ENCODE data around the gene PPP6R2. TPM values are rescaled to one million over a fixed set of nuclear protein-coding genes. Genes with fewer than 3 reads are reported as not detected.
"Not testable (repeated sequence)": the region's sequence is repeated elsewhere in the genome, so short reads cannot be mapped to it uniquely, and the experiment has no call there.

Gene PPP6R2
- total RNA-seq, 5 donors from 2014 or later (not counting 1 experiment from before 2014, with no cell fraction given), result 71.2 to 105 (median 96.8) TPM

DNA sequence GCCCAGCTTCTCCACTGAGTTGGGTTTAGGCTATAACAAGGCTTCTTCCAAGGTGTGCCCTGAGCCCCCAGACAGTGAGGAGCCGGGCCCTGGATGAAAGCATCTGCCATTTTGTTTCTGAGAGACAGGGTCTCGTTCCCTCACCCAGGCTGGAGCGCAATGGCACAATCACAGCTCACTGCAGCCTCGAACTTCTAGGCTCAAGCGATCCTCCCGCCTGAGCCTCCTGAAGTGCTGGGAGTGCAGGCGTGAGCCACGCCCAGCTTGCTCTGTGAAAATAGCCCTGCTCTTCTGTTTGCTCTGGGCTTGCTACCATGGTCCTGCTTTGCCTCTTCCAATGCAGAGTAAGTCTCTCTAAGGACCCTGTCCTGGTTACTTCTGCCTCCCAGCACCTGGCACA is 23.0 kb upstream of the PPP6R2 start:
- Histone ChIP-seq H3K36me3 (ENCODE audit: control insufficient read depth in 2 of 2, extremely low read depth in 1 of 2, insufficient read depth in 1 of 2, low read length in 1 of 2) (no peaks in the 10 kb centered on the region), H3K9me3 (no peaks in the 10 kb centered on the region), H3K27me3 (replicated peaks in 1 of 2; ENCODE audit: control insufficient read depth in 2 of 2, extremely low read depth in 1 of 2, insufficient read depth in 2 of 2, low read length in 1 of 2) (peaks cover 0 to 8% of the 10 kb centered on the region in 2 experiments), H3K4me1 (ENCODE audit: control insufficient read depth in 1 of 2, extremely low read depth in 1 of 2, insufficient read depth in 2 of 2, low read length in 2 of 2) (peaks cover 0 to 8% of the 10 kb centered on the region in 2 experiments), H3K4me3 (ENCODE audit: control insufficient read depth in 1 of 2, extremely low read depth in 1 of 2, low read length in 1 of 2) (no peak overlapping the region), H3K27ac (ENCODE audit: low read length) (no peak overlapping the region)
- Mint-ChIP-seq H3K4me3 (no peak overlapping the region), H3K27me3 (peaks cover 0 to 2% of the 10 kb centered on the region in 2 donors), H3K9me3 (no peaks in the 10 kb centered on the region), H3K27ac (no peak overlapping the region), H3K36me3 (no peaks in the 10 kb centered on the region), H3K4me1 (peaks cover 4 to 5% (median 5%) of the 10 kb centered on the region in 3 donors)
- CTCF ChIA-PET, result no interaction called here
- 75% methylated on average over 8 of the region's 8 CpGs for WGBS (ENCODE audit: insufficient coverage)
- POLR2A ChIA-PET, result no interaction called here
- ATAC-seq (replicated peaks in 1 of 4), result no peak
- DNase-seq, result no peak

GRCh38 chr22:50320671-50321325 is 22.3 kb upstream of the PPP6R2 start:
- Mint-ChIP-seq H3K36me3 (no peaks in the 10 kb centered on the region), H3K27ac (no peak overlapping the region), H3K9me3 (no peaks in the 10 kb centered on the region), H3K27me3 (peaks cover 0 to 2% of the 10 kb centered on the region in 2 donors), H3K4me3 (no peak overlapping the region), H3K4me1 (peaks cover 1 to 4% (median 3%) of the 10 kb centered on the region in 3 donors)
- ChIA-PET CTCF (interaction anchor here in 1 of 2 donors (0.8 kb wide), 1 partner anchor 69 kb away, joined by 3 read pairs; no protein-coding TSS in a partner anchor), POLR2A (no interaction called here)
- WGBS (ENCODE audit: insufficient coverage), result 79% methylated on average over 5 of the region's 10 CpGs
- H3K4me1 ChIP-seq (ENCODE audit: control insufficient read depth in 1 of 2, extremely low read depth in 1 of 2, insufficient read depth in 2 of 2, low read length in 2 of 2), result peaks cover 0 to 2% of the 10 kb centered on the region in 2 experiments
- DNase-seq (no peak), ATAC-seq (replicated peaks in 1 of 4) (no peak)
- no peaks in the 10 kb centered on the region for H3K36me3 ChIP-seq (ENCODE audit: control insufficient read depth in 2 of 2, extremely low read depth in 1 of 2, insufficient read depth in 1 of 2, low read length in 1 of 2)
- H3K27me3 ChIP-seq (replicated peaks in 1 of 2; ENCODE audit: control insufficient read depth in 2 of 2, extremely low read depth in 1 of 2, insufficient read depth in 2 of 2, low read length in 1 of 2), result peaks cover 0 to 13% of the 10 kb centered on the region in 2 experiments
- H3K27ac ChIP-seq (ENCODE audit: low read length), result no peak overlapping the region
- no peak overlapping the region for H3K4me3 ChIP-seq (ENCODE audit: control insufficient read depth in 1 of 2, extremely low read depth in 1 of 2, low read length in 1 of 2)
- H3K9me3 ChIP-seq, result no peaks in the 10 kb centered on the region

DNA sequence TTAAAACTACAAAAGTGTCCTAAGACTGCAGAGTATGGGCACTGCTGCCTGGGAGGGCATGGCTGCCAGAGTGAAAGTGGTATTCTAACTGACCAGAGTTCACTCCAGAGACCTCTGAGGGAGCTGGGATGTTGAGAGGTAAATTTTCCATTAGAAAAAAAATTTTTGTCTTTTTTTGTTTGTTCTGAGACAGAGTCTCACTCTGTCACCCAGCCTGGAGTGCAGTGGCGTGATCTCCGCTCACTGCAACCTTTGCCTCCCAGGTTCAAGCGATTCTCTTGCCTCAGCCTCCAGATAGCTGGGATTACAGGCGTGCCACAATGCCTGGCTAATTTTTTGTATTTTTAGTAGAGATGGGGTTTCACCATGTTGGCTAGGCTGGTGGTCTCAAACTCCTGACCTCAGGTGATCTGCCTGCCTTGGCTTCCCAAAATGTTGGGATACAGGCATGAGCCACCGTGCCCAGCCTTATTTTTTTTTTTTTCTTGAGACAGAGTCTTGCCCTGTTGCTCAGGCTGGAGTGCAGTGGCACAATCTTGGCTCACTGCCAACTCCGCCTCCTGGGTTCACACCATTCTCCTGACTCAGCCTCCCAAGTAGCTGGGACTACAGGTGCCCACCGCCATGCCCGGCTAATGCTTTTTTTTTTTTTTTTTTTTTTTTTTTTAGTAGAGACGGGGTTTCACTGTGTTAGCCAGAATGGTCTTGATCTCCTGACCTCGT is 20.6 kb upstream of the PPP6R2 start:
- DNase-seq; ATAC-seq (replicated peaks in 1 of 4); H3K9me3 Mint-ChIP-seq; H3K27ac Mint-ChIP-seq; H3K27ac ChIP-seq (ENCODE audit: low read length); POLR2A ChIA-PET; H3K4me3 ChIP-seq (ENCODE audit: control insufficient read depth in 1 of 2, extremely low read depth in 1 of 2, low read length in 1 of 2); H3K36me3 ChIP-seq (ENCODE audit: control insufficient read depth in 2 of 2, extremely low read depth in 1 of 2, insufficient read depth in 1 of 2, low read length in 1 of 2); H3K36me3 Mint-ChIP-seq; CTCF ChIA-PET; H3K9me3 ChIP-seq; H3K27me3 Mint-ChIP-seq; H3K4me3 Mint-ChIP-seq: not testable (repeated sequence)
- peaks cover 7 to 11% (median 11%) of the 10 kb centered on the region in 3 donors for H3K4me1 Mint-ChIP-seq
- 94% methylated on average over 5 of the region's 10 CpGs for WGBS (ENCODE audit: insufficient coverage)
- H3K27me3 ChIP-seq (replicated peaks in 1 of 2; ENCODE audit: control insufficient read depth in 2 of 2, extremely low read depth in 1 of 2, insufficient read depth in 2 of 2, low read length in 1 of 2), result peaks cover 0 to 23% of the 10 kb centered on the region in 2 experiments
- H3K4me1 ChIP-seq (ENCODE audit: control insufficient read depth in 1 of 2, extremely low read depth in 1 of 2, insufficient read depth in 2 of 2, low read length in 2 of 2), result peaks cover 0 to 12% of the 10 kb centered on the region in 2 experiments

- peaks cover 0 to 16% of the 10 kb centered on the region in 2 experiments for H3K4me1 ChIP-seq (ENCODE audit: control insufficient read depth in 1 of 2, extremely low read depth in 1 of 2, insufficient read depth in 2 of 2, low read length in 2 of 2)
- peaks cover 9 to 14% (median 13%) of the 10 kb centered on the region in 3 donors for H3K4me1 Mint-ChIP-seq
- H3K36me3 ChIP-seq (ENCODE audit: control insufficient read depth in 2 of 2, extremely low read depth in 1 of 2, insufficient read depth in 1 of 2, low read length in 1 of 2), result no peaks in the 10 kb centered on the region
- ChIA-PET CTCF (interaction anchor here (0.7 to 1.5 kb wide), 5 partner anchors 8 to 83 kb away, joined by 3 to 9 read pairs (median 3); no protein-coding TSS in a partner anchor), POLR2A (interaction anchor here in 1 of 2 donors (0.6 kb wide), 1 partner anchor 51 kb away, joined by 7 read pairs; no protein-coding TSS in a partner anchor)
- no peak overlapping the region for H3K4me3 Mint-ChIP-seq
- peaks cover 0 to 2% of the 10 kb centered on the region in 2 donors for H3K27me3 Mint-ChIP-seq
- ATAC-seq (replicated peaks in 1 of 4) (no peak), DNase-seq (no peak)
- H3K9me3 ChIP-seq, result no peaks in the 10 kb centered on the region
- 75% methylated on average over 3 of the region's 5 CpGs for WGBS (ENCODE audit: insufficient coverage)
- H3K27me3 ChIP-seq (replicated peaks in 1 of 2; ENCODE audit: control insufficient read depth in 2 of 2, extremely low read depth in 1 of 2, insufficient read depth in 2 of 2, low read length in 1 of 2), result peaks cover 0 to 24% of the 10 kb centered on the region in 2 experiments
- H3K4me3 ChIP-seq (ENCODE audit: control insufficient read depth in 1 of 2, extremely low read depth in 1 of 2, low read length in 1 of 2), result no peak overlapping the region
- no peaks in the 10 kb centered on the region for H3K36me3 Mint-ChIP-seq
- H3K27ac ChIP-seq (ENCODE audit: low read length), result no peak overlapping the region
- H3K27ac Mint-ChIP-seq, result no peak overlapping the region
- H3K9me3 Mint-ChIP-seq, result no peaks in the 10 kb centered on the region
Observed at GRCh38 chr22:50323900-50324299, 19.2 kb upstream of the PPP6R2 start.

DNA sequence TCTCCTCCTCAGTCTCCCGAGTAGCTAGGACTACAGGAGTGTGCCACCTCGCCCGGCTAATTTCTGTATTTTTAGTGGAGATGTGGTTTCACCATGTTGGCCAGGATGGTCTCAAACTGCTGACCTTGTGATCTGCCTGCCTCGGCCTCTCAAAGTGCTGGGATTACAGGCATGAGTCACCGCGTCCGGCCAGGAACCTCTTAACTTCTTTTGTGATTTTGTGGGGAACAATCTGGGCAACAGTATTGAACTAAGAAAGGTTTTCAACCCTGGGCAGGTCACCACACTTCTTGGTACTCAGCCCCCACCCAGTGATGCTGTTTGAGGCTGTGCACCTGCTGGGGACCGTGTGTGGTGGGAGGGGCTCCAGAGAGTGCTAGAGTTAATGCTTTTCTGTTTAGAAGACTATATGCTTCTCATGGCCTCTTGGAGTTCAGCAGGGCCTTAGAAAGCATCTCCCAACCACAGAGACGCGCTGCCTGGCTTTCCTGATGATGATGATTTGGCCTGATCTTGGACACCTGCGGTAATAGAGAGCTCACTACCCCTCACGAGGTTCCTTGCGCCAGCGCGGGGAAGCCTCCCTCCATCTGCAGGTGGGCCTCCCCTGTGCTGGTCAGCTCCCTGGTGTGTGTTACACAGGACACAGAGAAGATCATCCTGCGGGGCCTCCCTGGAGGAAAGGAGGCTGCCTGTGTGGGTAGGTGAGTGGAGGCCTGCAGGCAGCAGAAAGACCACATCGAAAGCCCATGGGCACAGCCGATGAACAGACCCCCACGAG is 17.5 kb upstream of the PPP6R2 start:
- H3K4me1 Mint-ChIP-seq, result peaks cover 9 to 14% (median 13%) of the 10 kb centered on the region in 3 donors
- H3K36me3 ChIP-seq (ENCODE audit: control insufficient read depth in 2 of 2, extremely low read depth in 1 of 2, insufficient read depth in 1 of 2, low read length in 1 of 2), result no peaks in the 10 kb centered on the region
- peak overlapping the region; percentile 66 to 80 (median 72) for H3K4me3 Mint-ChIP-seq
- DNase-seq, result no peak
- no peaks in the 10 kb centered on the region for H3K9me3 Mint-ChIP-seq
- H3K27me3 ChIP-seq (replicated peaks in 1 of 2; ENCODE audit: control insufficient read depth in 2 of 2, extremely low read depth in 1 of 2, insufficient read depth in 2 of 2, low read length in 1 of 2), result peaks cover 0 to 28% of the 10 kb centered on the region in 2 experiments
- peaks cover 0 to 16% of the 10 kb centered on the region in 2 experiments for H3K4me1 ChIP-seq (ENCODE audit: control insufficient read depth in 1 of 2, extremely low read depth in 1 of 2, insufficient read depth in 2 of 2, low read length in 2 of 2)
- H3K27me3 Mint-ChIP-seq, result peaks cover 0 to 2% of the 10 kb centered on the region in 2 donors
- no peak overlapping the region for H3K27ac ChIP-seq (ENCODE audit: low read length)
- no peak for ATAC-seq (replicated peaks in 1 of 4)
- H3K9me3 ChIP-seq, result no peaks in the 10 kb centered on the region
- no peaks in the 10 kb centered on the region for H3K36me3 Mint-ChIP-seq
- POLR2A ChIA-PET, result interaction anchor here in 1 of 2 donors (0.6 kb wide), 1 partner anchor 77 kb away, joined by 5 read pairs; no protein-coding TSS in a partner anchor
- 94% methylated on average over 14 of the region's 19 CpGs for WGBS (ENCODE audit: insufficient coverage)
- CTCF ChIA-PET, result interaction anchor here in 1 of 2 donors (0.7 to 1.5 kb wide), 2 partner anchors 9 to 17 kb away, joined by 3 to 4 read pairs; no protein-coding TSS in a partner anchor
- H3K27ac Mint-ChIP-seq, result peak overlapping the region; percentile 23 to 36
- no peak overlapping the region for H3K4me3 ChIP-seq (ENCODE audit: control insufficient read depth in 1 of 2, extremely low read depth in 1 of 2, low read length in 1 of 2)

Measured in T-cell (primary cell).